GM10266 (cell line): ENCODE measurements around the gene SUPT5H.

Experiments
- DNase-seq: peaks from one replicate; pipeline ENCODE4 v3.0.0; 2012; ENCODE audit errors: extremely low spot score
- CTCF ChIP-seq: IDR thresholded peaks from 2 replicates; pipeline ENCODE4 v1.5.1; 2012; ENCODE audit warnings: mild to moderate bottlenecking, low read depth; ENCODE audit not compliant: control insufficient read depth, insufficient read depth; ENCODE audit errors: missing control alignments

SUPT5H gene

GRCh38 chr19:39445196-39446111, at the start of gene SUPT5H:
TSS of gene SUPT5H (plus strand) at chr19:39445582. CDS start at chr19:39445891, 309 bp downstream.
- DNase-seq, result peak; percentile 94
- no peak for TF ChIP-seq CTCF

- peak; percentile 99 for TF ChIP-seq CTCF
- peak; percentile 87 for DNase-seq
Measured at GRCh38 chr19:39397360-39398296, 47.8 kb upstream of the SUPT5H start.

- TF ChIP-seq CTCF, result no peak
- DNase-seq, result no peak
Measured at GRCh38 chr19:39398297-39398864, 47.0 kb upstream of the SUPT5H start.

- no peak for TF ChIP-seq CTCF
- DNase-seq, result no peak
Measured at GRCh38 chr19:39399668-39400050, 45.7 kb upstream of the SUPT5H start.

- TF ChIP-seq CTCF, result no peak
- DNase-seq, result no peak
Measured at GRCh38 chr19:39400061-39400460, 45.3 kb upstream of the SUPT5H start.

- TF ChIP-seq CTCF, result no peak
- no peak for DNase-seq
Measured at GRCh38 chr19:39401070-39401548, 44.3 kb upstream of the SUPT5H start.
